Umbilical cord (tissue), 2 donors: ENCODE data around the gene KRT7. TPM values are rescaled to one million over a fixed set of nuclear protein-coding genes. Genes with fewer than 3 reads are reported as not detected.
"Not testable (repeated sequence)": the region's sequence is repeated elsewhere in the genome, so short reads cannot be mapped to it uniquely, and the experiment has no call there.

Source experiments
- DNase-seq: peaks from one replicate; pipeline ENCODE4 v3.0.0-alpha.2; 2015; ENCODE audit warnings: low spot score
- total RNA-seq: library from RNA; depleted of rRNA; stranded (reverse); fragments of >200 nt; gene quantifications from one replicate; pipeline ENCODE4 v1.2.3, GENCODE V29; 2014; ENCODE audit warnings: low replicate concordance; ENCODE audit not compliant: insufficient read depth

Gene KRT7
- total RNA-seq, 1 donor from 2014 or later, result 7.7 TPM

DNA sequence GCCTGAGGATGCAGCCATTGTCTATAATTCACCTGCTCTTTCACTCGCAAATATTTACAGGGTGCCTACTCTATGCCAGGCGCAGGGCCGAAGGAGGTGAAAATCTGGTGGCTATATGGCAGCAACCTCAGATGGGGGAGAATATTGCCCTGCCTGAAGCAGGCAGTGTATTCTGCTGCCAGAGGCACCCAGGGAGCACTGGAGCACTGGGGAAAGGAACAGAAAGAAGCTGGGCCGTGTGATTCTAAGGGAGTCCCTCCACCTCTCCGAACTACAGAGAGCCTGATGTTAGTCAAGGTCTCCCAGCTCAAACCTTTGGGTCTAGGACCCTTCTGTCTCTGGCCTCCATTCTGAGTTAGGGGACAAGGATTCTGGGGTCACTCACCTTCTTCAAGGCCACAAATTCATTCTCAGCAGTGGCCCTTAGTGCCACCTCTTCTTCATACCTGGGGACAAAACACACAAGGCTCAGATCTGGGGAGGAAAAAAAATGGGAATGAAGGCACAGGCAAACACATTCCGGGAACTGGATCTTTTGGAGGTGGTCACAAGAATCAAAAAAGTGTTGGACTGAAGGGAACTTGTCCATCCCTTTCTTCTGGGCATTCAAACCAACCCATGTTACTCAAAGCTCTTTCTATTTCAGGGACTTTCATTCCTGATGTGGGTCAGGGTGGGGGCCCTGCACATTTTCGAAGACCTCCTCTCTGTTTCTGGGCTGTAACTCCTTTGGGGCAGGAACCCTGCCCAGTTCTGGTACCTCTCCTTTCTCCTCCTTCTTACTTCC, 22.1 kb downstream of the KRT7 start:
- DNase-seq, result no peak

DNA sequence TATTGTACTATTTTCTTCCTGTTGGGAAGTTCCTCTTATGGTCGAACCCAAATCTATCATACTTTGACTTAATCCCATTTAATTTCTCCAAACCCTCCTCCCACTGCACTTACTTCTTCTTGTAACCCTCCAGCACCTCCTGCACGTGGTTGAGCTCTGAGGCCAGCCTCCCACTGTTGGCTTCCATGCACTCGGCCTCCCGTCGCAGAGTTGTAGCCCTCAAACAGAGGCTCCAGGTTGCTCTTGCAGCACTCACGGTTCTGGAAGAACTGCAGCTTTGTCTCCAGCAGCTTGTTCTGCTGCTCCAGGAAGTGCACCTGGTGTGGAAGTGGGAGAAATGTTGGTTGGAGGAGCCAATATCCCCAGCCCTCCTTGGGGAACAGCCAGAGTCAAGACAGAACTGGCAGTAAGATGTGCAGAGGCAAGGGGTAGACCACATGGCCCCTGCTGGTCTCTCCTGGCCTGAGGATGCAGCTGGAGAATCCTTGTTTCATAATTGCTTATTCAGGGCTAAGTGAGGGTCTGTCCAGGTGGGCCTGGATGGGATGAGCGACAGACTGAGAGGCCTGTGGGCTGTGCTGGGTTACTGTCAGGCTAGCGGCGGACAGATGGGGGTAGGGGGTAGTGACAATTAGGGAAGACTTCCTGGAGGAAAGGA, 23.0 kb downstream of the KRT7 start:
- DNase-seq, result no peak

DNA sequence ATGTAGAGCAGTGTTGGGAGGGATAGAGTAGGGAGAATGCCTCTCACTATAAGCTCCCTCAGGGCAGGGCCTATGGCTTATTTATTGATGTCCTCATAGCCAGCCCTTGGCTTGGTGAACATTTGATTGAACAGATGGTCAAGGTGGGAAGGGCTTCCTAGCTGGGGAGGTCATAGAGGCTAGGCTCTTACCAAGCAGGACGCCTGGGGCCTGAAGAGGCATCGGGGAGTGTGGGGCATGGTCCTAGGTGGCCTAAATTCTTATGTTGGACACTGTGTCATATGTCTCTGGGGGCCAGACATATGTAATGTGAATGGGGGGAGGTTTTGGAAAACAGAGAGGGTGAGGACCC, 23.5 kb downstream of the KRT7 start:
- no peak for DNase-seq

GRCh38 chr12:52257074-52257551, 24.1 kb downstream of the KRT7 start:
- DNase-seq, result no peak

GRCh38 chr12:52257922-52258321, 24.9 kb downstream of the KRT7 start:
- not testable (repeated sequence) for DNase-seq

GRCh38 chr12:52258335-52258901, 25.4 kb downstream of the KRT7 start:
- peak; percentile 36 for DNase-seq

GRCh38 chr12:52259657-52260243, 26.7 kb downstream of the KRT7 start:
- DNase-seq, result no peak

DNA sequence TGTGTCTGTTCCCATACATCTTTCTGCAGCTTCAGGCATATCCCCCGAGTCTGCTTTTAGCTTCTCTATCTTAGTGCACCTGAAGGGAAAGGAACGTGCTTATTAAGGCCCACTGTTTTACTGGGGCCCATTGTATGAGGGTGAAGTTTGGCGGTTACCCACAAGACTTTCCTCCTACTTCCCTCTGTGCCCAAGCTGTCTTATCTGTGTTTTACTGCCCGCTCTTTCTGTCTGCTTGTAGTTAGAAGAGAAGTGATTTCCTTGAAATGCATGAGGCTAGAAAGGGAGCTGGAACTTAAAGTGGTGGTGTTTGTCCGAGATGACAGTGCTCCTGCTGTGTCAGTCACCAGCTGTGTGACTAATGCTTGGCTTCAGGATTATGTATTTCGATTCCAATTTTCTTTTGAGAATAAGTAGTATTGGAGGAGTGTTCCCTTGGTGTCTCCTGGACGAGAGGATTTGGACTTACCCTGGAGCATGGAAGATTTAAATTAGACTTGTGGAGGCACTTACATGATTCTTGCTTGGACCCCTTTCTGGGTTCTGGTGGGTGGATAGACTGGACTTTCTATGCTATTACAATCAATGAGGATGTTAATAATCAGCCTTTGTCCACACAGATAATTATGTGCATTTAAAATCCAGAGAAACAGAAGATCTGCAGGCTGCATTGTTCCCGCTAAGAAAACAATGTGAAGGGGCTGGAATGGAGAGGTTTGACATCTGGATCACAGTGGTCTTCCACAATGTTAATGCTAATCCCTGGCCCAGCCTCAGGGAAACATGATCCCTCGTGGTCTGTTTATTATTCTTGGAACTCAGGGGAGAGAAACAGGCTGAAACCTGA, 27.5 kb downstream of the KRT7 start:
- DNase-seq, result no peak

DNA sequence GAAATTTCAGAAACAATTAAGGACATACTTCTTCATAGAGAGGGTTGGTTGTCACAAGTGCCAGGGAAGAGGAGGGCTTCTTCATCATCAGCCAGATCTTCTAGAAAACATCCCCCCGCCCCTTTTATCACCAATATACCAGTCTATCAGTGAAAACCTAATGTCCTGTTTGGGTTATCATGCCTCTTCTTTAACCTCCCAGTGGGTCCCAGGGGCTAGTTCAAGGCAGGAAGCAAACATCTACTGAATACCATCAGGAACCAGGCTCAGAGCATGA, 28.1 kb downstream of the KRT7 start:
- DNase-seq, result no peak

DNA sequence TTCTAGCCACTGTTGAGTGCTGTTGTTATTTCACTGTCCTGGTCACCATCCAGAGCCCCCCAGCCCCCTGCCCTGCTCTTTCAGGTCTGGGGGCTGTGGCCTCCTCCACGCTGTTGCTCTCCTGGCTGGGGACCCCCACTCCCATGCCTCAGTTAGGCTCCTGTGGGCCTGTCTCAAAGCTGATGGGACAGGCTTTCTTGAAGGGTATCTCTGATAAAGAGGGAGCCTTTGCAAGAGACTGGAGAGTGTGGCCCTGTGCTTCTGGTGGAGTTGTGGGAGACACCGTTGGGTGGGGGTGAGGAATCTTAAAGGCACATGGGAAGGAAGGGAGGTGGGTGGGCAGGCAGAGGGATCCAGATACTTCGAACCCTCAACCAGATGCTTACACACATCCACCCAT, 29.2 kb downstream of the KRT7 start:
- DNase-seq, result no peak

DNA sequence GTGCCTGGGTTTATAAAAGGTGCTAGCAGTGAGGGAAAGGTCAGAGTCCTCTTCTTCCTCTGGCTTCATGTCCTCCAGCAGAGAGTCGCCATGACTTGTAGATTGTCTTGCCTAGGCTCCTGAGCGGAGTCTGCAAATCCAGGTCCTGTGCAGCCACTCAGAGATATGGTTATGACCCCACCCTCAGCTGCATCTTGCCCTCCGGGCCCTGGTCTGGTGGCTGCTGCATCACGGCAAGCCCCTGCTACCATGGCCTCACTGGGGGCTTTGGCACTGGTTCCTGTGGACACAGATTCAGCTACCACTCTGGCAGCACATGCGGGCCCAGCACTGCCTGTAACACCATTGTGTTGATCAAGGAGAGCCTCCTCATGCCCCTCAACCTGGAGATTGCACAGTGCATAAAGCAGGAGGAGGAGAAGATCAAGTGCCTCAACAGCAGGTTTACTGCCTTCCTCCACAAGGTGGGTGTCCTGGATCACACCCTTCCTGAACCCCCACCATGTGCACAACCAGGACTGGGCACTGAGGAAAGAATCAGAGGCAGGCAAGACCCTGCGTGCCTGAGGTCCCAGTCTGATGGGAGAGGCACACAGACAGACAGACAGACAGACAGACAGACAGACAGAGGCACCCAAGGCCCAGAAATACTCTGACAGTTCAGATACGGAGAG, 30.9 kb downstream of the KRT7 start:
- no peak for DNase-seq

GRCh38 chr12:52264435-52264825, 31.4 kb downstream of the KRT7 start:
- no peak for DNase-seq

DNA sequence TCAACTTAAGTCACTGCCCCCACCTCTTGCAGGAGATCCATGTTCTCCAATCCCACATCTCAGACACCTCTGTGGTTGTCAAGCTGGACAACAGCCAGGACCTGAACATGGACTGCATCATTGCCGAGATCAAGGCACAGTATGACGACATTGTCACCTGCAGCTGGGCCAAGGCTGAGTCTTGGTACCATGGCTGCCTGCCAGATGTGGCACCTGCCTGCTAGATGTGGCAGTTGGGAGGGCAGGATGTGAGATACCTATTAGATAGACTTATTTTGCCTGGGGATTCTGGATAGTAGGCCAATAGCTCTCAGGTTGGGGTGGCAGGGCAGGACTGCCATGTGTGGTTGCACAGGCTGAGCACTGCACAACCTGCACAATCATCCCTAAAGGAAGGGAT, 33.5 kb downstream of the KRT7 start:
- no peak for DNase-seq

DNA sequence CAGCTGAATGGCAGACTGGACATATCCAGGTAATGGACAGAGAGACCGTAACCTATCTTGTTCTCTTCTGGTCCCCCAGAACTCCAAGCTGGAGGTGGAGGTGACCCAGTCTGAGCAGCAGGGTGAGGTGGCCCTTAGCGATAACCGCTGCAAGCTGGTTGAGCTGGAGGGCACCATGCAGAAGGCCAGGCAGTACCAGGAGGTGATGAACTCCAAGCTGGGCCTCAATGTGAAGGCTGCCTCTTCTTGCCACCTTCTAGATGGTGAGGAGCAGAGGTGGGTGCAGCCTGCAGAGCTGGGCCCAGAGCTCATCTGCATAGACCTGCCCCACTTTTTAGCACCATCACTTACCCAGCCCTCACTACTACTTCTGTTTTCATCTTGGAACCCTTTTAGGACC, 34.2 kb downstream of the KRT7 start:
- DNase-seq, result no peak

GRCh38 chr12:52267699-52268098, 34.7 kb downstream of the KRT7 start:
- no peak for DNase-seq

GRCh38 chr12:52268212-52268611, 35.2 kb downstream of the KRT7 start:
- DNase-seq, result no peak

DNA sequence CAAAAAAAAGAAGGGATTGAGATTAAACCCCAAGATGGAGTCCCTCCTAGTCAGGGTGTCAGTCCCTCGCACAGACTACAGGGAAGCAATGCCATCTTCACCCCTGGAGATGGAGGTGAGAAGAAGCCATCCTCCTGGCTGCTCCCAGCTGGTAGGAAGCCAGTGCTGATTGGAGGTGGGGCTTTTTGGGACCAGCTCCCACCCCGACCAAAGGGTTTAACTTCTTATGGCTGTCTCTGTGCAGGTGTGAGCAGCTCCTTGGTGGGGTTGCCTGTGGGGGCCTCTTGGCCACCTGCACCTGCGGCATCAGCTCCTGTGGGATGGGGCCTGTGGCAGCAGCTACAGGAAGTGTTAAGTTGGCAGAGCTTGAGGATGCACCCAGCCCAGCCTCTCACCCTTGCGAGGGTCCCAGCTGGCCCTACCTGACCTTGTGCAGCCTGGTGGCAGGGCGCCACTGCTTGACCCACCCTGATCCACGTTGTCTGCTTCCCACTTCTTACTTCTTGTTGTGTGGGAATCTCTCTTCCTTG, 37.6 kb downstream of the KRT7 start:
- DNase-seq, result no peak

DNA sequence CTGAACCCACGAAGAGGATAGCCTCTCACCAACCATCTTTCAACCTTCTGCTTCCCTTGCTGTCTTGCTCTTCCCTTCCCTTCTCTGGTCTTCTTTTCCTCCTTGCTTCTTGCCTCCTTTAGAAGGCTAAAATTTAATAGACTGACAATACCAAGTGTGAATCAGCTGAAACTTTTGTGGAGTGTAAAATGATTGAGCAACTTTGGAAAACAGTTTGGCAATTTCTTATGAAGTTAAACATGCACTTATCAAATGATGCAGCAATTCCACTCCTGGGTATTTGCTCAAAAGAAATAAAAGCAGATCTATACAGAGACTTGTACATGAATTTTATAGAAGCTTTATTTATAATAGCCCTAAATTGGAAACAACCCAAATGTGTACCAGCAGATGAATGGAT, 38.1 kb downstream of the KRT7 start:
- DNase-seq, result no peak

DNA sequence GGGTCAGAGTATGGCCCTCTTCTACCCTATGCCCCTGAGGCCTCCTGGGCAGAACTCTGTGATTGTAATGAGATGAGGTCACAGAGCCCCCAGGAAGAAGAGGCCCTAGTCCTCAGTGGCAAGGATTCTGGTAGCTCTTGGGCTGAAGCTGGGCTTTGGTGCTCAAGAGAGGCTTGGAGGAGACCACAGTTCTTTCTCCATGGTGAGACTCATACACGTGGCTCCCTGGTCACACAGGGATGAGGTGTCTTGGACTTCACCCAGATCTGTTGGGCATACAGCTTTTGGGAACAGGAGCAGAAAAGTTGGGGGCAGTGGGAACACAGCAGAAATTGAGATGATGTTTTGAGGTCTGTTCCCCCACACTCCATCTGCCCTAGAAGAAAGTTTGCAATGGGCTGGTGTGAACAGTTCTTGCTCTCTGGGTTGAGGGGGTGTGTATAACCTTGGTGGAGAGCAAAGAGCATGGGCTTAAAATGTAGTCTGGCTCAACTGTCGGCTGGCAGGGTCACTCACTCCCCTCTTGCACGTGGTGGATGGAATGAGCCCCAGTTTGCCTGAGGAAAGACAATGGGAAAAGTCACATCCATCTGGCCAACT, 41.6 kb downstream of the KRT7 start, which contains the start of gene KRT86:
TSS of gene KRT86 (plus strand) at position 125 of the 600 bp plus-strand sequence. CDS start 27,272 bp downstream, outside the sequence.
- no peak for DNase-seq

- DNase-seq, result no peak
These were observed 42.6 kb downstream of the KRT7 start for GRCh38 chr12:52275686-52276085.
